ENCODE measurements around the gene ZNF784. TPM values are rescaled to one million over a fixed set of nuclear protein-coding genes. Genes with fewer than 3 reads are reported as not detected.
A peak's percentile ranks its signal among the peaks of the same experiment; 100 is the strongest.
"Not testable (repeated sequence)": the region's sequence is repeated elsewhere in the genome, so short reads cannot be mapped to it uniquely, and the experiment has no call there.

The ZNF784 gene
- total RNA-seq, 1 donor from 2014 or later, result 11.1 TPM

GRCh38 chr19:55598034-55598433 lies 26.3 kb downstream of the ZNF784 start:
- no peak for ATAC-seq
- intact Hi-C loops (cut with DNase I), result loop anchor here (2.0 to 5.0 kb wide), 2 partner anchors 17 to 54 kb away; partner anchors contain the start of gene ZNF579
- no peak for DNase-seq (ENCODE audit: missing footprints)

DNA sequence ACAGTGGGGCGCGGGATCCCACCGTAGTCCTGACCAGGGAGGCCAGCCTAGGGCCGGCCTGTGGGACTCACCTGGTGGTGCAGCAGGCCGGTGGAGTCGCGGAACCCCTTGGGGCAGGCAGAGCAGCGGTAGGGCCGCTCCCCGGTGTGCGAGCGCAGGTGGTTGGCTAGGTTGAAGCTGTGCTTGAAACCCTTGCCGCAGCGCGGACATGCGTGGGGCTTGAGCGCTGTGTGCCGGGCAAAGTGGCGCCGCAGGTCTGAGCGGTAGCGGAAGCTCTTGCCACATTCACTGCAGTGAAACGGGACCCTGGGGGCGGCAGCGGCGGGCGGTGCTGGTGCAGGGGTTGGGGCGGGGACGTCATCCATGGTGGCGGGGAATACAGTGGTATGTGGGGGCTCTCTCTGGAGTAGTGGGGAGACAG lies 26.9 kb downstream of the ZNF784 start:
- ATAC-seq, result no peak
- DNase-seq (ENCODE audit: missing footprints), result no peak
- intact Hi-C loops (cut with DNase I), result loop anchor here (5.0 kb wide), 1 partner anchor 55 kb away; no protein-coding TSS in a partner anchor

- intact Hi-C loops (cut with DNase I), result loop anchor here (5.0 kb wide), 1 partner anchor 56 kb away; no protein-coding TSS in a partner anchor
- DNase-seq (ENCODE audit: missing footprints), result no peak
- ATAC-seq, result no peak
Observed at GRCh38 chr19:55596304-55596703, 28.1 kb downstream of the ZNF784 start.

- DNase-seq (ENCODE audit: missing footprints) (no peak), ATAC-seq (no peak)
- intact Hi-C loops (cut with DNase I), result loop anchor here (5.0 kb wide), 1 partner anchor 57 kb away; no protein-coding TSS in a partner anchor
Observed at GRCh38 chr19:55594996-55595545, 29.3 kb downstream of the ZNF784 start.

- ATAC-seq, result no peak
- intact Hi-C loops (cut with DNase I), result no loop called here
- no peak for DNase-seq (ENCODE audit: missing footprints)
Observed at GRCh38 chr19:55593096-55593772, 31.1 kb downstream of the ZNF784 start.

DNA sequence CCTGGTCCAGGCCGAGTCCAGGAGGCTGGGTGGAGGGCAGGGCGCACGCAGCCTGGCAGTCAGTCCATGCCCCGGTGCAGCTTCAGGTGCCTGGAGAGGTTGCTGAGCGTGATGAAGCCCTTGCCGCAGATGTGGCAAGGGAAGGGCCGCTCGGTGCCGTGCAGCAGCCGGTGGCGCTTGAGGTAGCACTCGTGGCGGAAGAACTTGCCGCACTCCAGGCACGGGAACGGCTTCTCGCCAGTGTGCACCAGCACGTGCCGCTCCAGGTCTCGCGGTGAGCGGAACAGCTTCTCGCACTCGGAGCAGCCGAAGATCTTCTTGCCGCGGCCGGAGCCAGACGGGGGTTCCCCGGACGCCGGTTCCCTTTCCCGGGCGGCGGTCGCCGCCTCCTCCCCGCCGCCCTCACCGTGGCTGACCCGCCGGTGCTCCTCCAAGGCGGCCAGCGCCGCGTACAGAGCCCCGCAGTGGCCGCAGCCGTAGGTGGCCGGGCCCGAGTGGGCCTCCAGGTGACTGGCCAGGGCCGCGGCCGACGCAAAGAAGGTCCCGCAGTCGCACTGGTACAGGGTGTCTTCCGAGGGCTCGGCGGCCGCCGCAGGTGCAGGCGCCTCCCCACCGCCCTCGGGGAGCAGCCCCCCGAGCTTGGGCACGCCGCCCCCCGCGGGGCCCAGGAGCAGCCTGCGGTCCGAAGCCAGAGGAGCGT lies 31.8 kb downstream of the ZNF784 start:
- intact Hi-C loops (cut with DNase I), result no loop called here
- ATAC-seq (no peak), DNase-seq (ENCODE audit: missing footprints) (no peak)

- intact Hi-C loops (cut with DNase I), result no loop called here
- DNase-seq (ENCODE audit: missing footprints), result no peak
- no peak for ATAC-seq
Observed at GRCh38 chr19:55591555-55591954, 32.8 kb downstream of the ZNF784 start.

GRCh38 chr19:55590617-55591016 lies 33.7 kb downstream of the ZNF784 start:
- no peak for DNase-seq (ENCODE audit: missing footprints)
- intact Hi-C loops (cut with DNase I), result no loop called here
- ATAC-seq, result no peak

- DNase-seq (ENCODE audit: missing footprints) (no peak), ATAC-seq (no peak)
- intact Hi-C loops (cut with DNase I), result no loop called here
Observed at GRCh38 chr19:55590109-55590508, 34.3 kb downstream of the ZNF784 start.

- intact Hi-C loops (cut with DNase I), result no loop called here
- ATAC-seq (no peak), DNase-seq (ENCODE audit: missing footprints) (no peak)
Observed at GRCh38 chr19:55588738-55589137, 35.6 kb downstream of the ZNF784 start.

- peak; percentile 90 for ATAC-seq
- peak; percentile 94 for DNase-seq (ENCODE audit: missing footprints)
- intact Hi-C loops (cut with DNase I), result no loop called here
Observed at GRCh38 chr19:55586976-55587668, 37.2 kb downstream of the ZNF784 start.

DNA sequence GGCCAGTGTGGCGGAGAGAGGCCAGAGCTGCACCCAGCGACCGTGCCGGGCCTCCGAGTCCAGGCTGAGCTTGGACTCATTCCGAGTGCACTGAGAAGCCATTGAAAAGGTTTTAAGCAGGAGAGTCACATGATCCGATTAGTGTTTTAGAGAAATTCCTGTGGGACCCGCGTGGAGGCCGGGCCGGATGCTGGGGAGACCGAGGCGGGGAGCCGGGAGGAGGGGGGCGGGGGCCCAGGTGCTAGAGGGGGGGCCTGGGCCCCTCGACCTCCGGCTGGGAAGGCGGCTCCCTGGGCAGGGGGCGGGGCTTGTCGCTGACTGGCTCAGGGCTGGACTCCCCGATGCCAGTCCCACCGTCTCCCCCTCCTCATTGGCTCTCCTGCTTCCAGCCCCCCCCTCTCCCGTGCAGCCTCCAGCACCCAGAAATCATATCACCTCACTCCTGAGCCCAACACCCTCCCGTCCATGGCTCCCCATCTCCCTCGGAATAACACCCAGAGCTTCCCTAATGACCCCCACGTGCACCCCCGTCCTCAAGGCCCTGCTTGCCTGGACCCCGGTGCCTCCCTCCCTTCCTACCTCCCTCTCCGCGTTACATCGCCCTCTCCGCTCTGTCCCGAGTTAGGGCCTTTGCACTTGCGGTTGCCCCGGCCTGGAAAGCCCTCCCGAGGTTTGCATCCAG lies 38.6 kb downstream of the ZNF784 start:
- intact Hi-C loops (cut with DNase I), result no loop called here
- peak; percentile 65 for ATAC-seq

GRCh38 chr19:55584871-55585270 lies 39.5 kb downstream of the ZNF784 start:
- ATAC-seq (no peak), DNase-seq (ENCODE audit: missing footprints) (no peak)
- intact Hi-C loops (cut with DNase I), result loop anchor here (5.0 kb wide), 2 partner anchors 38 to 68 kb away; partner anchors contain the start of gene SBK3

More for the DNA sequence above, 38.6 kb downstream of the ZNF784 start:
- peak; percentile 85 for DNase-seq (ENCODE audit: missing footprints)

GRCh38 chr19:55583897-55584296 lies 40.5 kb downstream of the ZNF784 start:
- intact Hi-C loops (cut with DNase I), result loop anchor here (5.0 kb wide), 2 partner anchors 37 to 67 kb away; partner anchors contain the start of gene SBK3
- DNase-seq (ENCODE audit: missing footprints); ATAC-seq: not testable (repeated sequence)

DNA sequence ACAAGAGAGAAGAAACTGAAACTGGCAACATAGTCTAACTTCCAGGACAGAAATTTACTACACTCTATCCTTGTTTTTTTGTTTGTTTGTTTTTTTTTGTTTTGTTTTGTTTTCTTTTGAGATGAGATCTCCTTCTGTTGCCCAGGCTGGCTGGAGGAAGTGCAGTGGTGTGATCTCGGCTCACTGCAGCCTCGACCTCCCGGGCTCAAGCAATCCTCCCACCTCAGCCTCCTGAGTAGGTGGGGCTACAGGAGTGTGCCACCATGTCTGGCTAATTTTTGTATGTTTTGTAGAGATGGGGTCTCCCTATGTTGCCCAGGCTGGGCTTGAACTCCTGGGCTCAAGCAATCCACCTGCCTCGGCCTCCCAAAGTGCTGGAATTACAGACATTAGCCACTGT lies 42.1 kb downstream of the ZNF784 start:
- intact Hi-C loops (cut with DNase I), result loop anchor here (5.0 kb wide), 2 partner anchors 35 to 65 kb away; partner anchors contain the start of gene SBK3

DNA sequence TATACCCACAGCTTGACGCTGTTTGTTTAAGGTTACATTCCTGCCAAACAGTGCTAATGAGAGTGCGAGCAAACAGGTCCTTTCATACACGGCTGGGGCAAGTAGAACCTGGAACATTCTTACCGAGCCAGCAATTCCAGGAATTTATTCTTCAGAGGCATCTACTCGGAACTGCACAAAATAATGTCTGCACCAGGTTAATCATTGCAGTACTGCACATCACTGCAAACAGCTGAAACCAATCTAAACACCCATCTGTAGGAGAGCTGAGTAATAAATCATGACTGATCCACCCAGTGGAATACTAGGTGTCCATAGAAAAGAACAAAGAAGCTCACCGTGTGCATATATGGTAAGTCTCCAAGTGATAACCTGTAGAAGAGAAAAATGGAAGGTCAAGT lies 42.5 kb downstream of the ZNF784 start:
- DNase-seq (ENCODE audit: missing footprints), result no peak

More for the DNA sequence above, 42.1 kb downstream of the ZNF784 start:
- ATAC-seq; DNase-seq (ENCODE audit: missing footprints): not testable (repeated sequence)

DNA sequence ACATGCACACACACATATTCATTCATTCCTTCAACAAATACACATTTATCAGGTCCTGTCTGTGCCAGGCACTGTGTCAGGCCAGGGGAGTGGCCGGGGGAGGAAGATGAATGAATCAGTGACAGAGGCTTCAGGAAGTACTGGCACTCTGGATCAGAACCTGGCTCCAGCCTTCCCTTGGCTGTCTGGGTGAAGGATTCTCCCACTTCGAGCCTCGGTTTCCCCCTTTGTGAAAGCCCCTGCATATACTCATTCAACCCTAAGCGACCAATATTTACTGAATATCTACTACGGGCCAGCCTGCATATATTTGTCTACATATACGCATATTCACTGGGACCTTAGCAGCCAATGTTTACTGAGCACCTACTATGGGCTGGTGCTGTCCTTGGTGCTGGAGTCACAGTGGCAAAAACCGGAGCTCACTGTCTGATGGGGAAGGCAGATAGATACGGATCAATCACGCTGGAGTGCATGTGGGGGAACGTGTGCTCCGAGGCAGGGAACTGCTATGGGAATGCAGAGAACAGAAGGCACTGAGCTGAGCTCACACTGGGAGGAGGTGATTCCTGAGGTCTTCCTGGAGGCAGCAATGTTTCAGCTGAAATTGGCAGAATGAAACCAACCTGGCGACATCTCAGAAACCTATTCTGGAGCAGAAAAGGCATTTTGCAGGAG lies 43.1 kb downstream of the ZNF784 start:
- intact Hi-C loops (cut with DNase I), result loop anchor here (2.0 to 5.0 kb wide), 3 partner anchors 18 to 64 kb away; partner anchors contain the start of genes FIZ1 and SBK3
- no peak for DNase-seq (ENCODE audit: missing footprints)

More for the DNA sequence above, 42.5 kb downstream of the ZNF784 start:
- ATAC-seq, result no peak
- intact Hi-C loops (cut with DNase I), result loop anchor here (2.0 to 5.0 kb wide), 3 partner anchors 17 to 65 kb away; partner anchors contain the start of genes FIZ1 and SBK3

More for the DNA sequence above, 43.1 kb downstream of the ZNF784 start:
- no peak for ATAC-seq
